ENCODE results near the gene RNF5. TPM values are rescaled to one million over a fixed set of nuclear protein-coding genes. Genes with fewer than 3 reads are reported as not detected.

RNF5 gene
- total and polyA plus RNA-seq, 12 donors: 53.0 to 132 (median 82.7) TPM

DNA sequence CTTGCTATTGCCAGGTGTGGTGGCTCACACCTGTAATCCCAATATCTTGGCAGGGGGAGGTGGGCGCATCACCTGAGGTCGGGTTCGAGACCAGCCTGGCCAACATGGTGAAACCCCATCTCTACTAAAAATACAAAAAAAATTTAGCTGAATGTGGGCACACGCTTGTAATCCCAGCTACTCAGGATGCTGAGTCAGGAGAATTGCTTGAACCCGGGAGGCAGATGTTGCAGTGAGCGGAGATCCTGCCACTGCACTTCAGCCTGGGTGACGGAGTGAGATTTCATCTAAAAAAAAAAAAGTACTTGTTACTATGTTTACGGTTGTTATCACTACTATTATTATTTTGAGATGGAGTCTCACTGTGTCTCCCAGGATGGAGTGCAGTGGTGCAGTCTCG is 21.3 kb upstream of the RNF5 start:
- ATAC-seq (no peak), DNase-seq (no peak)
- H3K4me1 ChIP-seq: peaks cover 6 to 38% (median 30%) of the 10 kb centered on the region in 9 donors
- no peak for TF ChIP-seq CTCF (IDR thresholded peaks at IDR 0.05)
- peaks cover 0 to 31% (median 0%) of the 10 kb centered on the region in 7 donors for H3K27me3 ChIP-seq
- intact Hi-C loops (cut with DNase I): loop anchor here in 3 of 10 donors (5.0 kb wide), 2 partner anchors 35 to 40 kb away; no protein-coding TSS in a partner anchor
- no peaks in the 10 kb centered on the region for H3K9me3 ChIP-seq
- H3K4me3 ChIP-seq: no peak overlapping the region
- no peak overlapping the region for H3K27ac ChIP-seq
- 93 to 95% methylated on average over 9 of the region's 9 CpGs for WGBS, 2 donors
- H3K36me3 ChIP-seq: peaks cover 0 to 61% (median 23%) of the 10 kb centered on the region in 9 donors

DNA sequence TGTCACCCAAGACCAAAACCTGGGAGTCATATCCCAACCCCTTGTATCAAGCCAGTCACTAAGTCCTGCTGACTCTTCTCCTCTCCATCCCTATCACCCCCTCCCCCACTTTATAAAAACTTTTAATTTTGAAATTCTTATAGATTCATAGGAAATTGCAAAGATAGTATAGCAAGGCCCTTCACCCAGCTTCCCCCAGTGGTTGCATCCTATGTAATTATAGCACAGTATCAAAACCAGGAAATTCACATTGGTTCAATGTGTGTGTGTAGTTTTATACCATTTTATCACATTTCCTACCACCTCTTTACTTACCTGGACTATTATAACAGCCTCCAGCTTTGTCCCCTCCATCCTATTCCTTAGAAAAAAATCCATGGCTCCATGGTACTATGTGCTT is 20.2 kb upstream of the RNF5 start:
- H3K27me3 ChIP-seq: peaks cover 0 to 20% (median 0%) of the 10 kb centered on the region in 7 donors
- no peak for TF ChIP-seq CTCF (IDR thresholded peaks at IDR 0.05)
- no peaks in the 10 kb centered on the region for H3K9me3 ChIP-seq
- peaks cover 0 to 73% (median 28%) of the 10 kb centered on the region in 9 donors for H3K36me3 ChIP-seq
- no peak overlapping the region for H3K27ac ChIP-seq
- ATAC-seq (no peak), DNase-seq (no peak)
- intact Hi-C loops (cut with DNase I): loop anchor here in 3 of 10 donors (5.0 kb wide), 2 partner anchors 36 to 41 kb away; no protein-coding TSS in a partner anchor
- H3K4me3 ChIP-seq: no peak overlapping the region
- peaks cover 6 to 31% (median 19%) of the 10 kb centered on the region in 9 donors for H3K4me1 ChIP-seq

GRCh38 chr6:32163559-32164258 is 14.5 kb upstream of the RNF5 start:
- 79 to 89% methylated on average over 7 of the region's 7 CpGs for WGBS, 2 donors
- H3K4me1 ChIP-seq: peaks cover 0 to 9% (median 0%) of the 10 kb centered on the region in 9 donors

DNA sequence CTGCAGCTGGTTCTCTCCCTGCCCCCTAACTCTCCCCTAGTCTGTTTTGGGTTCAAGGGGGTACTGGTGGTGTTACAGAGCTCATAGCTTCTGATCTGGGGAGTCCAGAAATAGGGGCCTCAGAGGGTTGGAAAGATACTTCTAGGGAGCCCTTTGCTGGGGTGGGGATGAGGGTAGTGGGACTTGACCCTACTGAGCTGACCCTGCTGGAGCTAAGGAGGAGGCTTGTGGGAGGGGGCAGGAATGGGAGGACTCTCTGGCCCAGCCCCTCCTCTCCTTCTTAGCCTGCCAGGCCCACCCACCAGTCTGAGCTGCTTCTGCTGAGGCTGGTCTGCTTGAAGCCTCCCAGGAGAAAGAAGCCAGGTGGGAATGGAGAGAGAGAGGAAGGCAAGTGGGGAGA is 13.9 kb upstream of the RNF5 start, which contains the start of gene EGFL8:
Gene EGFL8, plus strand, starts transcription at position 301 of the 400 bp plus-strand sequence. CDS start 1,571 bp downstream, outside the sequence.
- H3K4me1 ChIP-seq: peaks cover 0 to 9% (median 0%) of the 10 kb centered on the region in 9 donors
- intact Hi-C loops (cut with DNase I): loop anchor here in 1 of 10 donors (5.0 kb wide), 1 partner anchor 42 kb away; no protein-coding TSS in a partner anchor
- DNase-seq (no peak), ATAC-seq (no peak)
- H3K36me3 ChIP-seq: peaks cover 0 to 93% (median 25%) of the 10 kb centered on the region in 9 donors
- H3K27me3 ChIP-seq: no peaks in the 10 kb centered on the region
- H3K4me3 ChIP-seq: no peak within 1 kb of the TSS
- TF ChIP-seq CTCF (IDR thresholded peaks at IDR 0.05): no peak
- no peaks in the 10 kb centered on the region for H3K9me3 ChIP-seq
- H3K27ac ChIP-seq: peak within 1 kb of the TSS; percentile 26 to 83 (median 50)

More at GRCh38 chr6:32163559-32164258, 14.5 kb upstream of the RNF5 start:
- intact Hi-C loops (cut with DNase I): loop anchor here in 1 of 10 donors (5.0 kb wide), 1 partner anchor 41 kb away; no protein-coding TSS in a partner anchor
- ATAC-seq (peak; percentile 18 to 67 (median 59)), DNase-seq (no peak)
- Histone ChIP-seq H3K9me3 (no peaks in the 10 kb centered on the region), H3K4me3 (no peak overlapping the region), H3K27ac (peak overlapping the region; percentile 26 to 83 (median 50)), H3K36me3 (peaks cover 0 to 93% (median 29%) of the 10 kb centered on the region in 9 donors), H3K27me3 (no peaks in the 10 kb centered on the region)
- no peak for TF ChIP-seq CTCF (IDR thresholded peaks at IDR 0.05)

All from heart right ventricle (tissue), 16 donors.